Ishikawa (cell line): Measurements from ENCODE around the gene FHIT.

Experiments used
- CEBPB ChIP-seq: IDR thresholded peaks from 2 replicates; pipeline ENCODE4 v1.6.1; 2012
- CREB1 ChIP-seq: IDR thresholded peaks from 2 replicates; pipeline ENCODE4 v1.6.1; 2012; ENCODE audit warnings: low read depth
- EGR1 ChIP-seq: IDR thresholded peaks from 2 replicates; pipeline ENCODE4 v1.6.1; 2012
- EP300 ChIP-seq: IDR thresholded peaks from 2 replicates; pipeline ENCODE4 v1.6.1; 2012; ENCODE audit warnings: borderline replicate concordance
- FOXM1 ChIP-seq: IDR thresholded peaks from 2 replicates; pipeline ENCODE4 v1.6.1; 2012; ENCODE audit warnings: low read depth, borderline replicate concordance
- NFIC ChIP-seq: IDR thresholded peaks from 2 replicates; pipeline ENCODE4 v1.6.1; 2012
- RAD21 ChIP-seq: IDR thresholded peaks from 2 replicates; pipeline ENCODE4 v1.6.1; 2012; ENCODE audit warnings: low read depth
- TAF1 ChIP-seq: IDR thresholded peaks from 2 replicates; pipeline ENCODE4 v1.6.1; 2012; ENCODE audit warnings: low read depth, mild to moderate bottlenecking
- TCF12 ChIP-seq: IDR thresholded peaks from 2 replicates; pipeline ENCODE4 v1.6.1; 2012; ENCODE audit warnings: low read depth
- TEAD4 ChIP-seq: IDR thresholded peaks from 2 replicates; pipeline ENCODE4 v1.6.1; 2012
- YY1 ChIP-seq: IDR thresholded peaks from 2 replicates; pipeline ENCODE4 v1.6.1; 2012; ENCODE audit warnings: low read depth
- ZBTB7A ChIP-seq: IDR thresholded peaks from 2 replicates; pipeline ENCODE4 v1.6.1; 2012; ENCODE audit warnings: low read depth
- TF ChIP-seq, protein P1 (sequence below): IDR thresholded peaks from 2 replicates; pipeline ENCODE4 v1.6.1; 2012
- TF ChIP-seq, protein P2 (sequence below): IDR thresholded peaks from 2 replicates; pipeline ENCODE4 v1.6.1; 2012; ENCODE audit warnings: low read depth, mild to moderate bottlenecking
- TF ChIP-seq, protein P3 (sequence below): IDR thresholded peaks from 2 replicates; pipeline ENCODE4 v1.6.1; 2012

Gene FHIT

DNA sequence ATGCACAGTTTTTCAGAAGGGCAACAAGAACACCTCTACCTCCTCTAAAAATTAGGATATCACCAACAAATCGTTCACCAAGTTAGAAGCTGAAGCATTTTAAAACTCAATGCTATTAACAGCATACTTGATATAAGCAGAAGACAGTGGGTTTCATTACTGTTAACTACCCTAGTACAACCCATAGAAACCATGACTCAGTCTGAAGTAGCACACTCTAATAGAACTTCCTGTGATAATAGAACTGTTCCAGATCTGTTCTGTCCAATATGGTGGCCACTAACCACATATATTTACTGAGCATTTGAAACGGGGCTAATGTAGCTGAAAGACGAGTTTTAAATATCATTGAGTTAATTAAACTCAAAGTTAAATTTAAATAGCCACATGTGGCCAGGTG lies 1075.6 kb downstream of the FHIT start:
- TF ChIP-seq, protein P1, sequence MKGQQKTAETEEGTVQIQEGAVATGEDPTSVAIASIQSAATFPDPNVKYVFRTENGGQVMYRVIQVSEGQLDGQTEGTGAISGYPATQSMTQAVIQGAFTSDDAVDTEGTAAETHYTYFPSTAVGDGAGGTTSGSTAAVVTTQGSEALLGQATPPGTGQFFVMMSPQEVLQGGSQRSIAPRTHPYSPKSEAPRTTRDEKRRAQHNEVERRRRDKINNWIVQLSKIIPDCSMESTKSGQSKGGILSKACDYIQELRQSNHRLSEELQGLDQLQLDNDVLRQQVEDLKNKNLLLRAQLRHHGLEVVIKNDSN, result no peak
- TF ChIP-seq EP300 (no peak), TEAD4 (no peak), TCF12 (no peak), RAD21 (no peak), FOXM1 (no peak), NFIC (no peak), YY1 (no peak), CREB1 (no peak), ZBTB7A (no peak), EGR1 (no peak)
- TF ChIP-seq, protein P2, sequence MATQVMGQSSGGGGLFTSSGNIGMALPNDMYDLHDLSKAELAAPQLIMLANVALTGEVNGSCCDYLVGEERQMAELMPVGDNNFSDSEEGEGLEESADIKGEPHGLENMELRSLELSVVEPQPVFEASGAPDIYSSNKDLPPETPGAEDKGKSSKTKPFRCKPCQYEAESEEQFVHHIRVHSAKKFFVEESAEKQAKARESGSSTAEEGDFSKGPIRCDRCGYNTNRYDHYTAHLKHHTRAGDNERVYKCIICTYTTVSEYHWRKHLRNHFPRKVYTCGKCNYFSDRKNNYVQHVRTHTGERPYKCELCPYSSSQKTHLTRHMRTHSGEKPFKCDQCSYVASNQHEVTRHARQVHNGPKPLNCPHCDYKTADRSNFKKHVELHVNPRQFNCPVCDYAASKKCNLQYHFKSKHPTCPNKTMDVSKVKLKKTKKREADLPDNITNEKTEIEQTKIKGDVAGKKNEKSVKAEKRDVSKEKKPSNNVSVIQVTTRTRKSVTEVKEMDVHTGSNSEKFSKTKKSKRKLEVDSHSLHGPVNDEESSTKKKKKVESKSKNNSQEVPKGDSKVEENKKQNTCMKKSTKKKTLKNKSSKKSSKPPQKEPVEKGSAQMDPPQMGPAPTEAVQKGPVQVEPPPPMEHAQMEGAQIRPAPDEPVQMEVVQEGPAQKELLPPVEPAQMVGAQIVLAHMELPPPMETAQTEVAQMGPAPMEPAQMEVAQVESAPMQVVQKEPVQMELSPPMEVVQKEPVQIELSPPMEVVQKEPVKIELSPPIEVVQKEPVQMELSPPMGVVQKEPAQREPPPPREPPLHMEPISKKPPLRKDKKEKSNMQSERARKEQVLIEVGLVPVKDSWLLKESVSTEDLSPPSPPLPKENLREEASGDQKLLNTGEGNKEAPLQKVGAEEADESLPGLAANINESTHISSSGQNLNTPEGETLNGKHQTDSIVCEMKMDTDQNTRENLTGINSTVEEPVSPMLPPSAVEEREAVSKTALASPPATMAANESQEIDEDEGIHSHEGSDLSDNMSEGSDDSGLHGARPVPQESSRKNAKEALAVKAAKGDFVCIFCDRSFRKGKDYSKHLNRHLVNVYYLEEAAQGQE, result no peak

DNA sequence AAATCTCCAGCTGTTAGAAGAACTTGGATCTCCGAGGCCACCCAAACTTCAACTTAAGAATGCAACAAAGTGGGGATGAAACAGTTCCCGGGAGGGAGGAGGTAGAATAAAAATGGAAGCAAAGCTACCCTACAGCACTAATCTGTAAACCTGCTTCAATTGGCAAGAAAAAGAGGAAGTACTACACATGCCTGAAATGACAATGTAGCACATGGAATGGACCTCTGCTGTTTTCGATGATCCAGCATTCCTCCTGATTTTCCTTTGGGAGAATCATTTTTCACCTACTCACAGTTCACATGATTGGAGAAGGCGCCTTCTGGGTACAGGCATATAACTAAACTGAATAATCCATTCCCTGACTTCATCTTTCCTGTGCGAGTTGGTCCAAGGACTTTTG lies 1081.5 kb downstream of the FHIT start:
- TF ChIP-seq CREB1 (no peak), TCF12 (no peak), TAF1 (no peak), TEAD4 (no peak), ZBTB7A (no peak), EP300 (no peak), CEBPB (no peak), RAD21 (no peak), NFIC (no peak), YY1 (no peak), EGR1 (no peak), FOXM1 (no peak)
- TF ChIP-seq, protein P3, sequence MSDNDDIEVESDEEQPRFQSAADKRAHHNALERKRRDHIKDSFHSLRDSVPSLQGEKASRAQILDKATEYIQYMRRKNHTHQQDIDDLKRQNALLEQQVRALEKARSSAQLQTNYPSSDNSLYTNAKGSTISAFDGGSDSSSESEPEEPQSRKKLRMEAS, result no peak
- TF ChIP-seq, protein P1, result no peak
- TF ChIP-seq, protein P2, result no peak

DNA sequence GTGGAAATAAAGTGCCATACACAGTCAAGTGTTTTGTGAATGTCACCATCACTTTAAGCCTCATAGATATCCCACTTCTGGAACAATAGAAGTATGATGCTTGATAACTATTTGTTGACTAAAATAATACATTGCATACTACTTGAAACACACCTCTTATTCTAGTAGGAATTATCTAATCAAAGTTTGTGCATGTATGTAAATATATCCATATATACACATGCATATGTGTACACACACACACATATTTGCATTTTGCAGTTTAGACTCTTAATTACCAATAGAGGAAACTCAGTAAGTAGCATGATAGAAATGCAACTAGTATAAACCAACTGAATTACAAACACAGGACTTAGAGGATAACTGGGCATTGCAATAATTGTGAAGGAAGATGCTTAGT lies 1084.1 kb downstream of the FHIT start:
- TF ChIP-seq, protein P3, result no peak
- TF ChIP-seq ZBTB7A, result no peak
- no peak for TF ChIP-seq TAF1
- TF ChIP-seq NFIC, result no peak
- no peak for TF ChIP-seq YY1
- TF ChIP-seq RAD21, result no peak
- no peak for TF ChIP-seq FOXM1
- TF ChIP-seq, protein P2, result no peak
- no peak for TF ChIP-seq EGR1
- no peak for TF ChIP-seq EP300
- TF ChIP-seq, protein P1, result no peak
- TF ChIP-seq TEAD4, result no peak
- no peak for TF ChIP-seq CREB1
- TF ChIP-seq TCF12, result no peak
- no peak for TF ChIP-seq CEBPB
